ENCODE measurements around the gene COMT. TPM values are rescaled to one million over a fixed set of nuclear protein-coding genes. Genes with fewer than 3 reads are reported as not detected.

COMT gene
- total RNA-seq, 4 donors from 2014 or later = 89.1 to 149 (median 138) TPM

GRCh38 chr22:20003304-20003703 is 61.7 kb downstream of the COMT start:
- TF ChIP-seq, protein P1, sequence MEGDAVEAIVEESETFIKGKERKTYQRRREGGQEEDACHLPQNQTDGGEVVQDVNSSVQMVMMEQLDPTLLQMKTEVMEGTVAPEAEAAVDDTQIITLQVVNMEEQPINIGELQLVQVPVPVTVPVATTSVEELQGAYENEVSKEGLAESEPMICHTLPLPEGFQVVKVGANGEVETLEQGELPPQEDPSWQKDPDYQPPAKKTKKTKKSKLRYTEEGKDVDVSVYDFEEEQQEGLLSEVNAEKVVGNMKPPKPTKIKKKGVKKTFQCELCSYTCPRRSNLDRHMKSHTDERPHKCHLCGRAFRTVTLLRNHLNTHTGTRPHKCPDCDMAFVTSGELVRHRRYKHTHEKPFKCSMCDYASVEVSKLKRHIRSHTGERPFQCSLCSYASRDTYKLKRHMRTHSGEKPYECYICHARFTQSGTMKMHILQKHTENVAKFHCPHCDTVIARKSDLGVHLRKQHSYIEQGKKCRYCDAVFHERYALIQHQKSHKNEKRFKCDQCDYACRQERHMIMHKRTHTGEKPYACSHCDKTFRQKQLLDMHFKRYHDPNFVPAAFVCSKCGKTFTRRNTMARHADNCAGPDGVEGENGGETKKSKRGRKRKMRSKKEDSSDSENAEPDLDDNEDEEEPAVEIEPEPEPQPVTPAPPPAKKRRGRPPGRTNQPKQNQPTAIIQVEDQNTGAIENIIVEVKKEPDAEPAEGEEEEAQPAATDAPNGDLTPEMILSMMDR (IDR thresholded peaks at IDR 0.05) = no peak
- TF ChIP-seq POLR2A (IDR thresholded peaks at IDR 0.05) = no peak
- H3K27me3 ChIP-seq = no peaks in the 10 kb centered on the region
- no peak overlapping the region for H3K4me3 ChIP-seq
- peaks cover 0 to 4% (median 0%) of the 10 kb centered on the region in 4 donors for H3K9me3 ChIP-seq
- DNase-seq = no peak
- H3K4me1 ChIP-seq = no peaks in the 10 kb centered on the region
- no peaks in the 10 kb centered on the region for H3K36me3 ChIP-seq
- H3K27ac ChIP-seq = no peak overlapping the region

- Histone ChIP-seq H3K4me3 (no peak overlapping the region), H3K4me1 (no peaks in the 10 kb centered on the region), H3K27ac (no peak overlapping the region), H3K36me3 (no peaks in the 10 kb centered on the region), H3K9me3 (peaks cover 0 to 4% (median 0%) of the 10 kb centered on the region in 4 donors), H3K27me3 (no peaks in the 10 kb centered on the region)
- DNase-seq = no peak
- TF ChIP-seq POLR2A (IDR thresholded peaks at IDR 0.05) = no peak
- TF ChIP-seq, protein P1 (IDR thresholded peaks at IDR 0.05) = no peak
These were observed 62.9 kb downstream of the COMT start for GRCh38 chr22:20004464-20004863.

DNA sequence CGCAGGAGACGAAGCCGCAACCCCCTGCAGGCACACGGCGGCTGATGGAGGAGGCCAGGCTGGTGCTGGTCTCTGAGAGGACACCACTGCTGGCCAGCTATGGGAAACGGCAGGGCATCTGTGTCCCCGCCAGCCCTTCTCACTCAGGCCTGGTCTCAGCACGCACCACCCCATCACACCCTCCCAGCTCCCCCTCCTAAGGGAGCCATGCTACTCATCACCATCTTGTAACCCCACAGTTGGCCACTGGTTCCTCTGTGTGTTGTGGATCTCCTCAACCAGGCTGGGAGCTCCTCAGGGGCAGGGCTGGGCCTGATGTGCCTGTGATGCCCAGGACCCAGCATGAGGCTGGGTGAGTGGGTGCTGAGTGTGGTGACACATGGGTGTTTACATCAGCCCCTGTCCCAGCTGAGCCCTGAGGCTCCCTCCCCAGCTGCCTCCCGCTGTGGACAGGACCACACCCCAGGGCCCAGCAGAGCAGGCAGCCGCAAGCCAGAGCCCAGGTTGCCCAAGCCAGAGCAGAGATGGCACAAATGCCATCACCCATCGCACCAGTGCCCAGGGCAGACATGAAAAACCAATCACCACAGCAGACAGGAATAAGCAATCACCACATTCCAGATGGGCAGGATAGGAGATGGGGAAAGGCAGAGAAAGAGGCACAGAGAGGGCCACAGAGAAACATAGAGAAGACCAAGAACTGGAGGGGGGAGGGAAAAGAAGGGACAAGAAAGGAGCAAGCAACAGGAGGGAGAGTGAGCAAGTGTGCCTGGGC is 66.8 kb downstream of the COMT start:
- peaks cover 0 to 4% (median 0%) of the 10 kb centered on the region in 4 donors for H3K4me1 ChIP-seq
- H3K27ac ChIP-seq = no peak overlapping the region
- no peaks in the 10 kb centered on the region for H3K36me3 ChIP-seq
- no peak for TF ChIP-seq POLR2A (IDR thresholded peaks at IDR 0.05)
- TF ChIP-seq, protein P1 (IDR thresholded peaks at IDR 0.05) = no peak
- no peak overlapping the region for H3K4me3 ChIP-seq
- H3K9me3 ChIP-seq = peaks cover 0 to 3% (median 0%) of the 10 kb centered on the region in 4 donors
- no peak for DNase-seq
- H3K27me3 ChIP-seq = no peaks in the 10 kb centered on the region

GRCh38 chr22:20009018-20009491 is 67.5 kb downstream of the COMT start:
- Histone ChIP-seq H3K27me3 (no peaks in the 10 kb centered on the region), H3K4me1 (peaks cover 0 to 6% (median 0%) of the 10 kb centered on the region in 4 donors), H3K4me3 (no peak overlapping the region), H3K36me3 (no peaks in the 10 kb centered on the region), H3K27ac (no peak overlapping the region), H3K9me3 (no peaks in the 10 kb centered on the region)
- TF ChIP-seq, protein P1 (IDR thresholded peaks at IDR 0.05) = no peak
- TF ChIP-seq POLR2A (IDR thresholded peaks at IDR 0.05) = no peak
- DNase-seq = no peak

- Histone ChIP-seq H3K9me3 (no peaks in the 10 kb centered on the region), H3K27ac (no peak overlapping the region), H3K4me3 (no peak overlapping the region), H3K4me1 (peaks cover 0 to 6% (median under 1%) of the 10 kb centered on the region in 4 donors), H3K36me3 (no peaks in the 10 kb centered on the region), H3K27me3 (no peaks in the 10 kb centered on the region)
- no peak for TF ChIP-seq POLR2A (IDR thresholded peaks at IDR 0.05)
- TF ChIP-seq, protein P1 (IDR thresholded peaks at IDR 0.05) = no peak
- DNase-seq = no peak
These were observed 68.2 kb downstream of the COMT start for GRCh38 chr22:20009582-20010306.

All from Peyer's patch (tissue), 4 donors.